ENCODE measurements around the gene SV2B. TPM values are rescaled to one million over a fixed set of nuclear protein-coding genes. Genes with fewer than 3 reads are reported as not detected.

The SV2B gene
- total and polyA plus RNA-seq, 2 experiments from 2014 or later, result 0.06 to 0.76 TPM

DNA sequence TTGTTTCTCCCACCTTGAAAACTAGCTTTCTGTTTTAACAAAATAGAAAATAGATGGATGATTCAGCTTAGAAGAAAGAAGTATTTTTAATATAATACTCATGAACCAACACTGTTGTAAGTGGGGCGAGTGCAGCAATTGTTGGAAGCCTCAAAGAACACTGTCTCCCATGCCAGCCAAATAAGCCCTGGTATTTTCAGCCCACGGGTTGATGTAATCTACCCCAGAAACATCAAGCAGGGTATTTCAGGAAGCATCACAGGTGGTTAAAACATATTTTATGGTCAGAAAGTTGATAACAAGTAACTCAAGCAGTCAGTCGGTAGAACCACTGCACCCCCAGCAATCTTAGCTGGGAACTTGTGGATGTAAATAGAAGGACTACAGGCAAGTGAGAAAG, 115.9 kb downstream of the SV2B start:
- H3F3A ChIP-seq (replicated peaks; ENCODE audit: low read depth), result no peaks in the 10 kb centered on the region
- ATAC-seq (no peak), DNase-seq (ENCODE audit: low spot score) (no peak)
- TF ChIP-seq STAT1 (IDR thresholded peaks at IDR 0.05; ENCODE audit: unreplicated experiment), result no peak
- TF ChIP-seq NANOG (IDR thresholded peaks at IDR 0.05; ENCODE audit: borderline replicate concordance), result no peak
- TF ChIP-seq ZNF331 (CRISPR knock-in tag; IDR thresholded peaks at IDR 0.05; ENCODE audit: low read depth), result no peak
- no peak for TF ChIP-seq POLR2AphosphoS5 (IDR thresholded peaks at IDR 0.05; ENCODE audit: low read depth)
- no peak for TF ChIP-seq EZH2phosphoT487 (IDR thresholded peaks at IDR 0.05; ENCODE audit: unreplicated experiment)
- TF ChIP-seq EZH2 (IDR thresholded peaks at IDR 0.05; ENCODE audit: low read depth, unreplicated experiment), result no peak
- TF ChIP-seq JUNB (IDR thresholded peaks at IDR 0.05; ENCODE audit: unreplicated experiment), result no peak
- TF ChIP-seq, protein P1, sequence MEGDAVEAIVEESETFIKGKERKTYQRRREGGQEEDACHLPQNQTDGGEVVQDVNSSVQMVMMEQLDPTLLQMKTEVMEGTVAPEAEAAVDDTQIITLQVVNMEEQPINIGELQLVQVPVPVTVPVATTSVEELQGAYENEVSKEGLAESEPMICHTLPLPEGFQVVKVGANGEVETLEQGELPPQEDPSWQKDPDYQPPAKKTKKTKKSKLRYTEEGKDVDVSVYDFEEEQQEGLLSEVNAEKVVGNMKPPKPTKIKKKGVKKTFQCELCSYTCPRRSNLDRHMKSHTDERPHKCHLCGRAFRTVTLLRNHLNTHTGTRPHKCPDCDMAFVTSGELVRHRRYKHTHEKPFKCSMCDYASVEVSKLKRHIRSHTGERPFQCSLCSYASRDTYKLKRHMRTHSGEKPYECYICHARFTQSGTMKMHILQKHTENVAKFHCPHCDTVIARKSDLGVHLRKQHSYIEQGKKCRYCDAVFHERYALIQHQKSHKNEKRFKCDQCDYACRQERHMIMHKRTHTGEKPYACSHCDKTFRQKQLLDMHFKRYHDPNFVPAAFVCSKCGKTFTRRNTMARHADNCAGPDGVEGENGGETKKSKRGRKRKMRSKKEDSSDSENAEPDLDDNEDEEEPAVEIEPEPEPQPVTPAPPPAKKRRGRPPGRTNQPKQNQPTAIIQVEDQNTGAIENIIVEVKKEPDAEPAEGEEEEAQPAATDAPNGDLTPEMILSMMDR (conservative IDR thresholded peaks at IDR 0.05; ENCODE audit: low read depth in 2 of 2), result no peak
- TF ChIP-seq, protein P2, sequence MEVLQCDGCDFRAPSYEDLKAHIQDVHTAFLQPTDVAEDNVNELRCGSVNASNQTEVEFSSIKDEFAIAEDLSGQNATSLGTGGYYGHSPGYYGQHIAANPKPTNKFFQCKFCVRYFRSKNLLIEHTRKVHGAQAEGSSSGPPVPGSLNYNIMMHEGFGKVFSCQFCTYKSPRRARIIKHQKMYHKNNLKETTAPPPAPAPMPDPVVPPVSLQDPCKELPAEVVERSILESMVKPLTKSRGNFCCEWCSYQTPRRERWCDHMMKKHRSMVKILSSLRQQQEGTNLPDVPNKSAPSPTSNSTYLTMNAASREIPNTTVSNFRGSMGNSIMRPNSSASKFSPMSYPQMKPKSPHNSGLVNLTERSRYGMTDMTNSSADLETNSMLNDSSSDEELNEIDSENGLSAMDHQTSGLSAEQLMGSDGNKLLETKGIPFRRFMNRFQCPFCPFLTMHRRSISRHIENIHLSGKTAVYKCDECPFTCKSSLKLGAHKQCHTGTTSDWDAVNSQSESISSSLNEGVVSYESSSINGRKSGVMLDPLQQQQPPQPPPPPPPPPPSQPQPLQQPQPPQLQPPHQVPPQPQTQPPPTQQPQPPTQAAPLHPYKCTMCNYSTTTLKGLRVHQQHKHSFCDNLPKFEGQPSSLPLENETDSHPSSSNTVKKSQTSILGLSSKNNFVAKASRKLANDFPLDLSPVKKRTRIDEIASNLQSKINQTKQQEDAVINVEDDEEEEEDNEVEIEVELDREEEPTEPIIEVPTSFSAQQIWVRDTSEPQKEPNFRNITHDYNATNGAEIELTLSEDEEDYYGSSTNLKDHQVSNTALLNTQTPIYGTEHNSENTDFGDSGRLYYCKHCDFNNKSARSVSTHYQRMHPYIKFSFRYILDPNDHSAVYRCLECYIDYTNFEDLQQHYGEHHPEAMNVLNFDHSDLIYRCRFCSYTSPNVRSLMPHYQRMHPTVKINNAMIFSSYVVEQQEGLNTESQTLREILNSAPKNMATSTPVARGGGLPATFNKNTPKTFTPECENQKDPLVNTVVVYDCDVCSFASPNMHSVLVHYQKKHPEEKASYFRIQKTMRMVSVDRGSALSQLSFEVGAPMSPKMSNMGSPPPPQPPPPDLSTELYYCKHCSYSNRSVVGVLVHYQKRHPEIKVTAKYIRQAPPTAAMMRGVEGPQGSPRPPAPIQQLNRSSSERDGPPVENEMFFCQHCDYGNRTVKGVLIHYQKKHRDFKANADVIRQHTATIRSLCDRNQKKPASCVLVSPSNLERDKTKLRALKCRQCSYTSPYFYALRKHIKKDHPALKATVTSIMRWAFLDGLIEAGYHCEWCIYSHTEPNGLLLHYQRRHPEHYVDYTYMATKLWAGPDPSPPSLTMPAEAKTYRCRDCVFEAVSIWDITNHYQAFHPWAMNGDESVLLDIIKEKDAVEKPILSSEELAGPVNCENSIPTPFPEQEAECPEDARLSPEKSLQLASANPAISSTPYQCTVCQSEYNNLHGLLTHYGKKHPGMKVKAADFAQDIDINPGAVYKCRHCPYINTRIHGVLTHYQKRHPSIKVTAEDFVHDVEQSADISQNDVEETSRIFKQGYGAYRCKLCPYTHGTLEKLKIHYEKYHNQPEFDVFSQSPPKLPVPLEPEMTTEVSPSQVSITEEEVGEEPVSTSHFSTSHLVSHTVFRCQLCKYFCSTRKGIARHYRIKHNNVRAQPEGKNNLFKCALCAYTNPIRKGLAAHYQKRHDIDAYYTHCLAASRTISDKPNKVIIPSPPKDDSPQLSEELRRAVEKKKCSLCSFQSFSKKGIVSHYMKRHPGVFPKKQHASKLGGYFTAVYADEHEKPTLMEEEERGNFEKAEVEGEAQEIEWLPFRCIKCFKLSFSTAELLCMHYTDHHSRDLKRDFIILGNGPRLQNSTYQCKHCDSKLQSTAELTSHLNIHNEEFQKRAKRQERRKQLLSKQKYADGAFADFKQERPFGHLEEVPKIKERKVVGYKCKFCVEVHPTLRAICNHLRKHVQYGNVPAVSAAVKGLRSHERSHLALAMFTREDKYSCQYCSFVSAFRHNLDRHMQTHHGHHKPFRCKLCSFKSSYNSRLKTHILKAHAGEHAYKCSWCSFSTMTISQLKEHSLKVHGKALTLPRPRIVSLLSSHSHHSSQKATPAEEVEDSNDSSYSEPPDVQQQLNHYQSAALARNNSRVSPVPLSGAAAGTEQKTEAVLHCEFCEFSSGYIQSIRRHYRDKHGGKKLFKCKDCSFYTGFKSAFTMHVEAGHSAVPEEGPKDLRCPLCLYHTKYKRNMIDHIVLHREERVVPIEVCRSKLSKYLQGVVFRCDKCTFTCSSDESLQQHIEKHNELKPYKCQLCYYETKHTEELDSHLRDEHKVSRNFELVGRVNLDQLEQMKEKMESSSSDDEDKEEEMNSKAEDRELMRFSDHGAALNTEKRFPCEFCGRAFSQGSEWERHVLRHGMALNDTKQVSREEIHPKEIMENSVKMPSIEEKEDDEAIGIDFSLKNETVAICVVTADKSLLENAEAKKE (CRISPR knock-in tag; IDR thresholded peaks at IDR 0.05), result no peak
- no peak for TF ChIP-seq CREB1 (CRISPR knock-in tag; IDR thresholded peaks at IDR 0.05; ENCODE audit: low read depth)
- TF ChIP-seq, protein P3, sequence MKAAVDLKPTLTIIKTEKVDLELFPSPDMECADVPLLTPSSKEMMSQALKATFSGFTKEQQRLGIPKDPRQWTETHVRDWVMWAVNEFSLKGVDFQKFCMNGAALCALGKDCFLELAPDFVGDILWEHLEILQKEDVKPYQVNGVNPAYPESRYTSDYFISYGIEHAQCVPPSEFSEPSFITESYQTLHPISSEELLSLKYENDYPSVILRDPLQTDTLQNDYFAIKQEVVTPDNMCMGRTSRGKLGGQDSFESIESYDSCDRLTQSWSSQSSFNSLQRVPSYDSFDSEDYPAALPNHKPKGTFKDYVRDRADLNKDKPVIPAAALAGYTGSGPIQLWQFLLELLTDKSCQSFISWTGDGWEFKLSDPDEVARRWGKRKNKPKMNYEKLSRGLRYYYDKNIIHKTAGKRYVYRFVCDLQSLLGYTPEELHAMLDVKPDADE (IDR thresholded peaks at IDR 0.05), result no peak
- no peaks in the 10 kb centered on the region; the same call in 1 of the 2 replicates for H3K36me3 ChIP-seq (ENCODE audit: insufficient read depth)
- H3K4me2 ChIP-seq, result no peak overlapping the region
- H2AFZ ChIP-seq, result no peak overlapping the region
- H3K9me3 Mint-ChIP-seq, result 0 out of 3 replicates have a peak, but pooled peaks cover 3% of the 10 kb centered on the region
- H3K4me1 Mint-ChIP-seq, result peaks cover 13% of the 10 kb centered on the region
- H3K27ac Mint-ChIP-seq, result no peak overlapping the region
- H3K4me3 Mint-ChIP-seq, result no peak overlapping the region
- H3K79me2 ChIP-seq (replicated peaks; ENCODE audit: insufficient read depth), result no peaks in the 10 kb centered on the region
- H3K4me1 ChIP-seq (ENCODE audit: insufficient read depth), result 0 out of 2 replicates have a peak, but pooled peaks cover 3% of the 10 kb centered on the region
- H3K4me3 ChIP-seq, result no peak overlapping the region
- H3K9me2 ChIP-seq (ENCODE audit: insufficient read depth), result no peaks in the 10 kb centered on the region; the same call in 1 of the 2 replicates
- H3K36me3 Mint-ChIP-seq (ENCODE audit: low read depth), result no peaks in the 10 kb centered on the region
- no peak overlapping the region for H3K27ac ChIP-seq (ENCODE audit: low read depth)
- H3K27me3 Mint-ChIP-seq (ENCODE audit: insufficient read depth, low read depth, poor library complexity), result no peaks in the 10 kb centered on the region
- H3K27me3 ChIP-seq (ENCODE audit: insufficient read depth), result no peaks in the 10 kb centered on the region
- no peaks in the 10 kb centered on the region for H4K20me1 ChIP-seq (replicated peaks; ENCODE audit: insufficient read depth)
